ENCODE measurements around the gene EYA3.

Gene EYA3

DNA sequence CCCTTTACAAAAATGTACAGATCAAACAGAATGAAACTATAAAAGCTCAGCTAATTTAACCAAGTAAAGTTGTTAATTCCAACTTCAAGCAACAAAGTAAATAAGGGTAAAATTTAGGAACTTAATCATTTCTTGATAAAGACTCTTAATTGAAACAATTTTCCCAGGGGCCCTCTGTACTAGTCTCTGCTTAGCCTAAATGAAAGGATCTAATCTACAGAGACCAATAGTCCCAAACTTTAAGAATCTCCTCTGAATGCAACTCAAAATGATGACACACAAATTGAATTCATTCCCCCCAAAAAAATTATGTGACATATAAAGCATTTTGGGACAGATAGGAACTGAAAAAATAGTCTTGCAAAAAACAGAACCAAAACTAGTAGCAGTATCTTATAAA, 16.6 kb downstream of the EYA3 start:
- DNase-seq (ENCODE audit: low read depth) = no peak

DNA sequence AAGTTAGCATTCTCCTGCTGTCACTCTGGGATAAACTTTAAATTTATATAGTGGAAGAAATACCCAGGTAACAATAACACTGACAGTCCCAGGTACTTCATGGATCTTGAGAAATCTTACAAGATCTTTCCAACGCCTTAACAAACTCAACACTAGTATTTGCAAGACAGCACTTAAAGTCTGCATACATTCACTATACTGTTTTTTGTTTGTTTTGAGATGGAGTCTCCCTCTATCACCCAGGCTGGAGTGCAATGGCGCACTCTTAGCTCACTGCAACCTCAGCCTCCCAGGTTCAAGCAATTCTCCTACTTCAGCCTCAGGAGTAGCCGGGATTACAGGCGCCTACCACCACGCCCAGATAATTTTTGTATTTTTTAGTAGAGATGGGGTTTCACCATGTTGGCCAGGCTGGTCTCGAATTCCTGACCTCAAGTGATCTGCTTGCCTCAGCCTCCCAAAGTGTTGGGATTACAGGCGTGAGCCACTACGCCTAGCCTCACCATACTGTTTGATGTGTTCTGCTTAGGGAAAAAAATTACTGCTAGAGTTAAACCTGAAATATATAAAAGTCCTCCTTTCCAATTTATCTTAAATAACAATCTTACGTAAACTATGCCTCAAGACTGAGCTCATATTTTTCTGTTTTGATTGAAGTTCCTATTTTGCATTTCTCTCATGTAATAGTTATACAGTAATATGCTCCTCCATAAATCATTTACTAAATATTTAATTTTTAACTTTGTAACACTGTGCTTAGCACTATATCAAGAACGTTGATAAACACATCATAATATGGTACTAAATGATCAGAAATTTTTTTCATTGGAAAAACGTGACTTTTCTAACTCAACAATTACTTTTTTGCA, 17.5 kb downstream of the EYA3 start:
- DNase-seq (ENCODE audit: low read depth) = no peak

GRCh38 chr1:28067523-28068090, 20.8 kb downstream of the EYA3 start:
- no peak for DNase-seq (ENCODE audit: low read depth)

DNA sequence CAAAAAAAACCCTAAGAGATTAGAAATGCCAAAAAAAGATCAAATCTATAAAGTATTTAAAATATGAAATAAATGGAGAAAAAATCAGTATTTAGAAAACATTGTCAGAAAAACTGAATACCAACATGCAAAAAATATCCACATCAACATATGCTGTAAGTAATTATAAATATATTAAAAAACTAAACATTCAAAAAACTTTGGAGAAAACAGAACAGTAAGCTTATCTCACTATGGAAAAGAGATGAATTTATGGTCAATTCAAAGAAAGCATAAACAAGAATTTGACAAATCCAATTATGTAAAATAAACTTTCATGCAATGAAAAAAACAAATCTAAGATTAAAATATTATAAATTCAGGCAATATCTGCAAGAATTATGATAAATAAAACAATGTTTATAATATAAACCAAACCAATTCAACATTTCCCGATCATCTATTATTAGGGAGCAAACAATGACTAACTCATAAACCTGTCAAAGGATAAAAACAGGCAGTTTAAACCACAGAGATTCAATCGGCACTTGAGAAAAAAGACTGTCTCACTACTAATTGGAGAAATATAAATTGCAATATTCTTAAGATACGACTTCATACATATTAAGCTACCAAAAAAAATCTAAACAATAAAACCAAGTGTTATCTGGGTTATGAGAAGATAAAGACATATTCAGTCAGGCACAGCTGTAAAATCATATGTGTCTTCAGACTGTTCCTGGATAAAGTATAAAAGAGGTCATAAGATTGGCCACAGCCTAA, 21.8 kb downstream of the EYA3 start:
- no peak for DNase-seq (ENCODE audit: low read depth)

DNA sequence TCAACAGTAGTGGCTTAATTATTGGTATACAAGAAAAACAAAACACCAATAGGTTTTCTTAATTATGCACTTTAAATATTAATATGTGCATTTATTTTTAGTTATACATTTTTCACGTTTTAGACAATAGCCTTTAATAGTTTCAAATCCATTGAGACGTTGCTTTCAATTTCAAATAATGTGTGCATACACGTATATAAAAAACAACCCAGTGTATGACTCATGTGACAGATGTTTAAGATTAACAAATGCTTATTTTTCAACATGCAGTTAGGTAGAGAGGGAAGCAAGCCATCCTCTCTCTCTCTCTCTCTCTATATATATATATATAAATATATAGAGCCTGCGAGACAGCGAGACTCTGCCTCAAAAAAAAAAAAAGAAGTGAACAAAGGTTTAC, 24.3 kb downstream of the EYA3 start:
- DNase-seq (ENCODE audit: low read depth) = no peak

GRCh38 chr1:28062806-28063205, 25.6 kb downstream of the EYA3 start:
- no peak for DNase-seq (ENCODE audit: low read depth)

DNA sequence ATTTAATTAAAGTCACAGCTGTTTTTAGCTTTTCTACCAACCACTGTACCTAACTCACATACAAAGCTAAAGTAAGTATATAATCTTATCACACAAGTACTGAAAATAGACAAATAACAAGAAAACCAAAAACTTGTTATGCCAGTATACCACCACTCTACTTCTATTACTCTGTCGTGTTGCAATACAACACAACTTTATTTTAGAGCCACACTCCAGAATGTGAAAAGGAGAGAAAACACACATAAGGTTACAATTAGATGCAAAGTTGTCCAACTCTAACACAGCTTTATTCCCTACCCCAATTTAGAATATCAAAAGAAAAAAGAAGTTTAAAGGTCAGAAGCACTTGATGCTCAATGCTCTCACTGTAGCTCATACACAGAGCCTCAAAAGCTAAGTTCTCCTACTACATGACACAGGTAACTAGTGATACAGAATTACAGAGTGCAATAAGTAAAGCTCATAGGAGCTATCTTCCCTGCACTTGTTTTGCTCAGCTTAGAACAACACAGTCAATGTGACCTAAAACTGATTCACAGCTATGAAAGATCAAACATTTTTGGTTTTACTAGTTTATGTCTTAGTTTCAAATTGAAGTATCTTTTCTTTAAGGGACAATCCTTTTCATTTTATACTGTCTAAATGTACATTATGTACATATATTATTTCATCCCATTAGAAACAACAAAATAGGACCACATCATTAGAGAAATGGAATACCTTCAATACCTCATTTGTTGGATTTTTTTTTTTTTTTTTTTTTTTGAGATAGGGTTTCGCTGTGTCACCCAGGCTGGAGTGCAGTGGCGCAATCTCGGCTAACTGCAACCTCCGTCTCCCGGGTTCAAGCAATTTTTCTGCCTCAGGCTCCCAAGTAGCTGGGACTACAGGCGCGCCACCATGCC, 29.2 kb downstream of the EYA3 start:
- DNase-seq (ENCODE audit: low read depth) = no peak

- DNase-seq (ENCODE audit: low read depth) = no peak
Observed at GRCh38 chr1:28058168-28058567, 30.2 kb downstream of the EYA3 start.

GRCh38 chr1:28056129-28056925, 32.1 kb downstream of the EYA3 start:
- DNase-seq (ENCODE audit: low read depth) = no peak

- no peak for DNase-seq (ENCODE audit: low read depth)
Observed at GRCh38 chr1:28050776-28051175, 37.6 kb downstream of the EYA3 start.

DNA sequence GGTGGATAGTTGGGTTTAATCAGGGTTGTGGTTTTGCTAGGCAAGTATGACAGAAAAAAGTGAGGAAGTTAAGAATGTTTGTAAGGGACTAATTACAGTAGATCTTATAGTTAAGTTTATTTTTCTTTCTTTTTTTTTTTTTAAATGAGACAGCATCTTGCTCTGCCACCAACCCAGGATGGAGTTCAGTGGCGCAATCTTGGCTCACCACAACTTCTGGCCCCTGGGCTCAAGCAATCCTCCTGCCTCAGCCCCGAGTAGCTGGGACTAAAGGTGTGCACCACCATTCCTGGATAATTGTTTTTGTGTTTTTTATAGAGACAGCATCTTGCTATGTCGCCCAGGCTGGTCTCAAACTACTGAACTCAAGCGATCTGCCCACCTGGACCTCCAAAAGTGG, 41.7 kb downstream of the EYA3 start:
- no peak for DNase-seq (ENCODE audit: low read depth)

- no peak for DNase-seq (ENCODE audit: low read depth)
Observed at GRCh38 chr1:28045777-28046176, 42.6 kb downstream of the EYA3 start.

GRCh38 chr1:28044399-28044798, 44.0 kb downstream of the EYA3 start:
- DNase-seq (ENCODE audit: low read depth) = no peak

GRCh38 chr1:28039341-28039740, 49.1 kb downstream of the EYA3 start:
- no peak for DNase-seq (ENCODE audit: low read depth)

DNA sequence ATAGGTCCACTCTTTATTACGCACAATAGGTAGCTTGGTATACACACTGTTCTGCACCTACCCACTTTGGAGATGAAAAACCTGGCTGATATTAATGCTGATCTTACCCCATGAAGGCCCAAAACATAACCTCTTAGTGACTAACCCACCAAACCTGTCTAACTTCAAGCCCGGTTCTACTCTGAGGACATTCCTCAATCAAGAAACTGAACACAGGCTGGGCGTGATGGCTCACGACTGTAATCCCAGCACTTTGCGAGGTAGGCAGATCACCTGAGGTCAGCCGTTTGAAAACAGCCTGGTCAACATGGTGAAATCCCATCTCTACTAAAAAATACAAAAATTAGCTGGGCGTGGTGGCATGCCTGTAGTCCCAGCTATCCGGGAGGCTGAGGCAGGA, 50.5 kb downstream of the EYA3 start:
- no peak for DNase-seq (ENCODE audit: low read depth)

DNA sequence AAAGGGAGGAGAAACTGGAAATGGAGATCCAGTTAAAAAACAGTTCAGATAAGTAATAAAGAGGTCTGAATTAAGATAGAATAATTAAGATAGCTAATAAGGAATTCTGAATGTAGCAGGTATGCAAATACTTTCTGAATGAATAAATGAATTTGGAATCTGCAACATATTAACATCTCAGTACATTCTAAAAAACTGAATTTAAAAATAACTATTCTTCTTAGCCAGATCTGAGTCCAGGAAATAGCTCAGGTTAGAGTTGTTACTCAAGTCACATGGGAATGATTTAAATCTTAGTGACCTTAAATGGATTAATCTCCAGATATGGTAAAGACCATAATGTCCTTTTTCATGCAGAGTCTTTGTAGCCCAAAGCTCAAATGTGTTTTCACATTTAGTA, 51.2 kb downstream of the EYA3 start:
- DNase-seq (ENCODE audit: low read depth) = no peak

DNA sequence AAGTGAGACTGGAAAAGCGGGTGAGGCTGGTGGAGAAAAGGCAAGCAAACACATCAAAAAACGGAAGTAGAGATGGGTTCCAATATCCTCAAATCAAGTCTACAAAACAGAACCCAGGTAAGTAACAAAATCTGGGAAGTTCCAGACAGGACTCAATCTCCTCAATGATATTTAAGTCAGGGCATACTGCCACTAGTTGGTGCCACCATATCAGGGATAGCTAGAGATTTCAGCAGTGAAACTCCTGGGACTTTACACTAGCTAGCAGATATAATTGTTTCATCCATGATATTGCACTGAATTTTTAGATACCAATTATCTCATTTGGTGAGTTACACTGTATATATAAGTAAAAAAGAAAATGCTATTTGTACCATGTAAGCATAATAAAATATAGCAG, 52.0 kb downstream of the EYA3 start:
- no peak for DNase-seq (ENCODE audit: low read depth)

DNA sequence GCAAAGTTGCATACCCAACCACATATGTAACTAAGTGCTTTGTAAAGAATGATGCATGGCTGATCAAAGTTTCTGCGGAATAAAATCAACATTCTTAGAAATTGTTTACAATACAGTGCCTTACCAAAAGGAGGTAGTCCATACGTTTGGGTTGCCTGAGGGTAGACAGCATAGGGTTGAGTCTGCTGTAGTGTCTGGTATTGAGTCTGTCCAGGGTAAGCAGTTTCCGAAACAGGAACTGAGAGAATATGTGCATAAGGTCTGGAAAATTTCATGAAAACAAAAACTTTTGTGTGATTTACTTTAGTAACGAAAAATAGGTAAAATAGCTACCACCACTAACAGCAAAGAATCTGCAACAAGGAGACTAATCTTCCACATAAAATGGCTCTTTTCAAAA, 53.0 kb downstream of the EYA3 start:
- no peak for DNase-seq (ENCODE audit: low read depth)

DNA sequence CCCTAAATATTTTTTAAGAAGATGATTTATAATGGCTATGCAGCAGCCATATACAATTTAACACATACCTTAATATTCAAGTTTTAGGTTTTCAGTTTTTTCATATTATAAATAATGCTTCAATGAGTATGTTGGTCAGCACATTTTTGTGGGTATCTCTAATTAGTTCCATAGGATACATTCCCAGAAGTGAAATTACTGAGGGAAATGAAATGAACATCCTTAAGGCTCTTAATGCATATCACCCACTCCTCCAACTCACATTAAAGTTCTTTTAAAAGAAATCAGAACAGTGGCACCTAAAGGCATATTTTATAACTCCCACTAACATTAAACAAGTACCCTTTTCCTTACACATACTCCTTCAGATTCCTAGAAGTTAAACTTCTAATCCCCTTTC, 56.1 kb downstream of the EYA3 start:
- DNase-seq (ENCODE audit: low read depth) = no peak

DNA sequence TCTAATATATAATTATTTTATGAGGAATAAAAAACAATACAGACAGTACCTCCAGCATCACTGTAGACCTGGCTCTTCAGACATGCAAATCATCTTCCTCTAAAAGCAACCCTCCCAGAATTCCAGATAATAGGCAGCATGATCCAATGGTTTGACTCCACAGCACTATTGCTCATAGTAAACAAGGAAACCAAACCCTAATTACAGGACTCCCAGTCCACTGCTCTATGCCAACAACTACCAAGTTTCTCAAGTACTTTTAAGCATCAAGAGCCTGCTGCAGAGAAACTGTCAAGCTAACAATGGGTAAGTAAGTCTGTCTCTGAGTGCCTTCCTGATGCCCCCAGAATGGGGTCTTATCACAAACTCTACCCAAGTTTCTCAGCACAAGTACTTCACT, 57.2 kb downstream of the EYA3 start:
- DNase-seq (ENCODE audit: low read depth) = no peak
